LNCAP (cell line): ENCODE results near the gene GRWD1.

Source experiments
- TF ChIP-seq, protein P1 (sequence below): fragments of 450-650 bp; IDR thresholded peaks from 2 replicates; pipeline ENCODE4 v1.5.1; 2017; ENCODE audit warnings: mild to moderate bottlenecking

GRWD1 gene

DNA sequence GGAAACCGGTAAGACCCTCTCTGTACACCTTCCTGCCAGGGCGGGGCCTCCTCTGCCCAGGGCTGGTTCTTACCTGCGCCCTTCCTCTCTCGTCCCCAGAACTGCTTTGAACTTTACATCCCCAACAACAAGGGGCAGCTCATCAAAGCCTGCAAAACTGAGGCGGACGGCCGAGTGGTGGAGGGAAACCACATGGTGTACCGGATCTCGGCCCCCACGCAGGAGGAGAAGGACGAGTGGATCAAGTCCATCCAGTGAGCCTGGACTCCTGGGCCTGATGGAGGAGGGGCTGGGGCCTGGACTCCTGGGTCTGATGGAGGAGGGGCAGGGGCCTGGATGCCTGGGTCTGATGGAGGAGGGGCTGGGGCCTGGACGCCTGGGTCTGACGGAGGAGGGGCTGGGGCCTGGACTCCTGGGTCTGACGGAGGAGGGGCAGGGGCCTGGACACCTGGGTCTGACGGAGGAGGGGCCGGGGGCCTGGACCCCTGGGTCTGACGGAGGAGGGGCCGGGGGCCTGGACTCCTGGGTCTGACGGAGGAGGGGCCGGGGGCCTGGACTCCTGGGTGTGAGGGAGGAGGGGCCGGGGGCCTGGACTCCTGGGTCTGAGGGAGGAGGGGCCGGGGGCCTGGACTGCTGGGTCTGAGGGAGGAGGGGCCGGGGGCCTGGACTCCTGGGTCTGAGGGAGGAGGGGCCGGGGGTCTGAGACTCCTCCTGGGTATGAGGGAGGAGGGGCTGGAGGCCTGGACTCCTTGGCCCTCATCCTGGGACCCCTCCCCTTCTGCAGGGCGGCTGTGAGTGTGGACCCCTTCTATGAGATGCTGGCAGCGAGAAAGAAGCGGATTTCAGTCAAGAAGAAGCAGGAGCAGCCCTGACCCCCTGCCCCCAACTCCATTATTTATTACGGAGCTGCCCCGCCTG, 32.8 kb downstream of the GRWD1 start:
- TF ChIP-seq, protein P1, sequence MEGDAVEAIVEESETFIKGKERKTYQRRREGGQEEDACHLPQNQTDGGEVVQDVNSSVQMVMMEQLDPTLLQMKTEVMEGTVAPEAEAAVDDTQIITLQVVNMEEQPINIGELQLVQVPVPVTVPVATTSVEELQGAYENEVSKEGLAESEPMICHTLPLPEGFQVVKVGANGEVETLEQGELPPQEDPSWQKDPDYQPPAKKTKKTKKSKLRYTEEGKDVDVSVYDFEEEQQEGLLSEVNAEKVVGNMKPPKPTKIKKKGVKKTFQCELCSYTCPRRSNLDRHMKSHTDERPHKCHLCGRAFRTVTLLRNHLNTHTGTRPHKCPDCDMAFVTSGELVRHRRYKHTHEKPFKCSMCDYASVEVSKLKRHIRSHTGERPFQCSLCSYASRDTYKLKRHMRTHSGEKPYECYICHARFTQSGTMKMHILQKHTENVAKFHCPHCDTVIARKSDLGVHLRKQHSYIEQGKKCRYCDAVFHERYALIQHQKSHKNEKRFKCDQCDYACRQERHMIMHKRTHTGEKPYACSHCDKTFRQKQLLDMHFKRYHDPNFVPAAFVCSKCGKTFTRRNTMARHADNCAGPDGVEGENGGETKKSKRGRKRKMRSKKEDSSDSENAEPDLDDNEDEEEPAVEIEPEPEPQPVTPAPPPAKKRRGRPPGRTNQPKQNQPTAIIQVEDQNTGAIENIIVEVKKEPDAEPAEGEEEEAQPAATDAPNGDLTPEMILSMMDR: no peak

- TF ChIP-seq, protein P1: no peak
Observed at GRCh38 chr19:48479686-48480085, 33.9 kb downstream of the GRWD1 start.

DNA sequence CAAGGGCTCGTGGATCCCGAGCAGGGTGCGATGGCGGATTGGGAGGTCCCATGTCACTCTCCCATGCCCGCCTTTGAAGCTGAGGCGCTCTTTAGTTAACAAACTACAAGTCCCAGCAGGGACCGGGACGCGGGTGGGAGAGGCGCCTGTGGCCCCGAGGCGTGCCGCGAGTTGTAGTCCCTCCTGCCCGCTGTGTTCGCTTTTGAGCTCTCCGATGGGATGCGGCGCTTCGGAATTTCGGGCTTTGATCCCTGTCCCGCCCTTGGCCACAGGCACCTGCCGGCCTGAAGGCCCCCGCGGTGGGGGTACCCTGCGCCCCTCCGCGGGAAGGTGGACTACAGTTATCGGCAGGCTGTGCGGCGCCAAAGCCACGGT, 34.4 kb downstream of the GRWD1 start:
- TF ChIP-seq, protein P1: no peak

- TF ChIP-seq, protein P1: no peak
Observed at GRCh38 chr19:48480558-48481500, 35.0 kb downstream of the GRWD1 start.

DNA sequence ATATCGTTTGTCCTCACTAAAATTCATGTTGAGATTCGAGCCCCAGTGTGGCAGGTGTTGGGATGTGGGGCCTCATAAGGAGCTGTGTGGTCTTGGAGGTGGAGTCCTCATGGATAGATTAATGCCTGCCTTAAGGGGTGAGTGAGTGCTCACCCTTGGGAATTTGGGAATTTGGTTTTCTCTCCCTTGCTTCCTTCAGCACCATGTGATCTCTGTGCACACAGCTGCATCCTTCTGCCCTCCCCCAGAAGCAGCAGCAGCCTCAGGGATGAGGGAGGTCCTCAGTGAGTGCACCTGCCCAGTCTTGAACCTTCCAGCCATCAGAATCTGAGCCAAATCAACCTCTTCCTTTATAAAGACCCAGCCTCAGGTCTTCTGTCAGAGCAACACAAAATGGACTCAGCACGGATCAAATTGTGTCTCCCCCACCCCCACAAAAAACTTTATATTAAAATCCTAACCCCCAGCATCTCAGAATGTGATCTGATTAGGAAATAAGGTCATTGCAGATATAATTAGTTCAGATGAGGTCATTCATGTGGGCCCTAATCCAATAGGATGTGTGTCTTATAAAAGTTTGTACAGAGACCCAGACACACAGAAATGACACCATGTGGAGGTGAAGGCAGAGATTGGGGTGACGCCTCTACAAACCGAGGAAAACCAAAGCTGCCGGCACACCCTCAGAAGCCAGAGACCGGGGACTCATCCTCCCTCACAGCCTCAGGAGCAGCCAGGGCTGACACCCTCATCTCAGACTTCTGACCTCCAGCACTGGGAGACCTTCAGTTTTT, 36.3 kb downstream of the GRWD1 start:
- TF ChIP-seq, protein P1: no peak

- TF ChIP-seq, protein P1: no peak
Observed at GRCh38 chr19:48483301-48483700, 37.5 kb downstream of the GRWD1 start.
